22Rv1 (cell line): ENCODE data around the gene ATP2A3.

Experiments used
- CTCF ChIP-seq: fragments of 450-650 bp; IDR thresholded peaks from 2 replicates; pipeline ENCODE4 v1.5.1; 2017; ENCODE audit warnings: mild to moderate bottlenecking
- ZFX ChIP-seq: fragments of 450-650 bp; IDR thresholded peaks from 2 replicates; pipeline ENCODE4 v1.6.1; 2017; ENCODE audit warnings: antibody characterized with exemption, borderline replicate concordance

- TF ChIP-seq CTCF: peak; percentile 98
- no peak for TF ChIP-seq ZFX
Measured at GRCh38 chr17:3913531-3914311, 50.5 kb downstream of the ATP2A3 start.
